Measurements from ENCODE around the gene SPP1. TPM values are rescaled to one million over a fixed set of nuclear protein-coding genes. Genes with fewer than 3 reads are reported as not detected.

Gene SPP1
- polyA plus RNA-seq, 3 donors: 106 to 143 (median 112) TPM

GRCh38 chr4:87944967-87945366 is 30.5 kb upstream of the SPP1 start:
- no peak for DNase-seq

- DNase-seq: no peak
Measured at GRCh38 chr4:87946766-87947165, 28.7 kb upstream of the SPP1 start.

- DNase-seq: no peak
Measured at GRCh38 chr4:87947381-87948160, 27.9 kb upstream of the SPP1 start.

- DNase-seq: peak; percentile 67
Measured at GRCh38 chr4:87949961-87950360, 25.6 kb upstream of the SPP1 start.

GRCh38 chr4:87950493-87950892 is 25.0 kb upstream of the SPP1 start:
- no peak for DNase-seq

- DNase-seq: no peak
Measured at GRCh38 chr4:87950936-87951511, 24.5 kb upstream of the SPP1 start.

GRCh38 chr4:87953826-87954225 is 21.7 kb upstream of the SPP1 start:
- DNase-seq: no peak

- DNase-seq: no peak
Measured at GRCh38 chr4:87956501-87956900, 19.0 kb upstream of the SPP1 start.

GRCh38 chr4:87957061-87957460 is 18.5 kb upstream of the SPP1 start:
- no peak for DNase-seq

GRCh38 chr4:87961993-87962392 is 13.5 kb upstream of the SPP1 start:
- DNase-seq: no peak

- no peak for DNase-seq
Measured at GRCh38 chr4:87962398-87963146, 12.9 kb upstream of the SPP1 start.

GRCh38 chr4:87965501-87965975 is 10.0 kb upstream of the SPP1 start:
- DNase-seq: no peak

GRCh38 chr4:87966095-87966496 is 9.4 kb upstream of the SPP1 start:
- DNase-seq: no peak

- DNase-seq: no peak
Measured at GRCh38 chr4:87967193-87967592, 8.3 kb upstream of the SPP1 start.

- DNase-seq: no peak
Measured at GRCh38 chr4:87970121-87970520, 5.4 kb upstream of the SPP1 start.

- DNase-seq: no peak
Measured at GRCh38 chr4:87971866-87972265, 3.6 kb upstream of the SPP1 start.

GRCh38 chr4:87973283-87974169 is 2.0 kb upstream of the SPP1 start:
- peak; percentile 65 for DNase-seq

GRCh38 chr4:87974856-87975462 is 555 bp upstream of the SPP1 start:
- DNase-seq: no peak

- DNase-seq: no peak
Measured at GRCh38 chr4:87977521-87978278, 2.2 kb downstream of the SPP1 start.

GRCh38 chr4:87978681-87979080 is 3.2 kb downstream of the SPP1 start:
- DNase-seq: no peak

- DNase-seq: no peak
Measured at GRCh38 chr4:87979810-87980209, 4.3 kb downstream of the SPP1 start.
